HCT116 (cell line): ENCODE results near the gene CCDC57.

Experiments used
- CTCF ChIP-seq, 3 experiments: fragments of 200-600 bp in 1 of 3; sonication (generic) in 1 of 3; IDR thresholded peaks in 2 of 3; conservative IDR thresholded peaks in 1 of 3; 2 replicates each; pipeline ENCODE4 v1.5.1; 2012 to 2017; ENCODE audit warnings: low read depth in 2 of 3, low read length in 2 of 3, antibody characterized with exemption in 1 of 3, borderline replicate concordance in 1 of 3, control low read depth in 1 of 3, mild to moderate bottlenecking in 1 of 3, mixed read lengths in 1 of 3, mixed run types in 1 of 3, moderate library complexity in 1 of 3; ENCODE audit not compliant: insufficient read depth in 1 of 3
- EZH2 ChIP-seq: fragments of 200-600 bp; sonication (generic); IDR thresholded peaks from 2 replicates; pipeline ENCODE4 v1.6.1; 2017; ENCODE audit warnings: antibody characterized with exemption, mixed run types
- EZH2phosphoT487 ChIP-seq: fragments of 200-600 bp; IDR thresholded peaks from 2 replicates; pipeline ENCODE4 v1.6.1; 2018; ENCODE audit warnings: antibody characterized with exemption, borderline replicate concordance
- POLR2A ChIP-seq: IDR thresholded peaks from 2 replicates; pipeline ENCODE4 v1.7.0; 2011; ENCODE audit warnings: borderline replicate concordance; ENCODE audit not compliant: insufficient read depth, insufficient read length; ENCODE audit errors: extremely low read depth
- SP1 ChIP-seq: IDR thresholded peaks from 2 replicates; pipeline ENCODE4 v1.6.1; 2012; ENCODE audit warnings: low read depth
- YY1 ChIP-seq: IDR thresholded peaks from 2 replicates; pipeline ENCODE4 v1.6.1; 2011; ENCODE audit warnings: low read length, low read depth, moderate library complexity, mild to moderate bottlenecking; ENCODE audit not compliant: insufficient replicate concordance; ENCODE audit errors: extremely low read depth
- ZNF274 ChIP-seq: fragments of 200-500 bp; sonication (Bioruptor generic); IDR thresholded peaks from 2 replicates; pipeline ENCODE4 v1.6.1; 2014; ENCODE audit warnings: mild to moderate bottlenecking, low read depth, low read length, inconsistent platforms

DNA sequence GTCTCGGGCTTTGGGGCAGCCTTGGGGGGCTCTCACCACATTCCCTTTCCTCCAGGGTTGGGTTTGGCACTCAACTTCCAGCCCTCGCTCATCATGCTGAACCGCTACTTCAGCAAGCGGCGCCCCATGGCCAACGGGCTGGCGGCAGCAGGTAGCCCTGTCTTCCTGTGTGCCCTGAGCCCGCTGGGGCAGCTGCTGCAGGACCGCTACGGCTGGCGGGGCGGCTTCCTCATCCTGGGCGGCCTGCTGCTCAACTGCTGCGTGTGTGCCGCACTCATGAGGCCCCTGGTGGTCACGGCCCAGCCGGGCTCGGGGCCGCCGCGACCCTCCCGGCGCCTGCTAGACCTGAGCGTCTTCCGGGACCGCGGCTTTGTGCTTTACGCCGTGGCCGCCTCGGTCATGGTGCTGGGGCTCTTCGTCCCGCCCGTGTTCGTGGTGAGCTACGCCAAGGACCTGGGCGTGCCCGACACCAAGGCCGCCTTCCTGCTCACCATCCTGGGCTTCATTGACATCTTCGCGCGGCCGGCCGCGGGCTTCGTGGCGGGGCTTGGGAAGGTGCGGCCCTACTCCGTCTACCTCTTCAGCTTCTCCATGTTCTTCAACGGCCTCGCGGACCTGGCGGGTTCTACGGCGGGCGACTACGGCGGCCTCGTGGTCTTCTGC, 24.6 kb upstream of the CCDC57 start:
- no peak for TF ChIP-seq ZNF274
- TF ChIP-seq CTCF (IDR thresholded peaks at IDR 0.05 in 2 of 3, conservative IDR thresholded peaks at IDR 0.05 in 1 of 3; ENCODE audit: borderline replicate concordance in 1 of 3, insufficient read depth in 1 of 3, low read depth in 2 of 3, low read length in 2 of 3): no peak
- TF ChIP-seq EZH2: no peak
- no peak for TF ChIP-seq YY1
- no peak for TF ChIP-seq EZH2phosphoT487
- TF ChIP-seq POLR2A: no peak
- TF ChIP-seq SP1: no peak
